NCI-H2029 (cell line): ENCODE measurements around the gene PDGFD.

Experiments used
- DNase-seq: peaks from one replicate; lab custom pipeline; 2025; lab: John Stamatoyannopoulos, UW

Gene PDGFD

DNA sequence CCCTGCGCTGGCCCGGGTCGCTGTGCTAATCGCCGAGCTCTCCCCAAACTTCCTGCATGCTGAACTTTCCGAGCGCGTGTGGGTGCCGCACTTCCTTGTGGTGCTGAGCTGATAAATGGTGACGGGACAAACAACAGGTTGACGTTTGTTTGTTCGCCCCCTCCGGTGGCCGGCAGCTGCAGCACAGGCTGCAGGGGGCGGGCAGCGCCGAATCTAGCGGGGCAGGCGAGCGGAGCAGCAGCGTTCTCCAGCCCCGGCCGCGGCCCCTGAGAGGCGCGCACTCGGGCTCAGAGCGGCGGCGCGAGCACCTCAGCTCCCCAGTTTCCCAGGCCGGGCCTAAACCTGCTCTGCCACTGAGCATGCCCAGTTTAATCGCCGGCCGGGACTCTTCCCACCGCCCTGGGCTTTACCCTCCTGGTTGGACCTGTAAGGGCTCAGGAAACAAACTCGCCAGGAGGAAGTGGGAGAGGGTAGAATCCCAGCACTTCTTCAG, at the start of gene PDGFD:
TSS of gene PDGFD (minus strand) at position 120 of the 493 bp plus-strand sequence.
- no peak for DNase-seq

- DNase-seq = no peak
These were observed 43.0 kb upstream of the PDGFD start for GRCh38 chr11:104206936-104207335.

DNA sequence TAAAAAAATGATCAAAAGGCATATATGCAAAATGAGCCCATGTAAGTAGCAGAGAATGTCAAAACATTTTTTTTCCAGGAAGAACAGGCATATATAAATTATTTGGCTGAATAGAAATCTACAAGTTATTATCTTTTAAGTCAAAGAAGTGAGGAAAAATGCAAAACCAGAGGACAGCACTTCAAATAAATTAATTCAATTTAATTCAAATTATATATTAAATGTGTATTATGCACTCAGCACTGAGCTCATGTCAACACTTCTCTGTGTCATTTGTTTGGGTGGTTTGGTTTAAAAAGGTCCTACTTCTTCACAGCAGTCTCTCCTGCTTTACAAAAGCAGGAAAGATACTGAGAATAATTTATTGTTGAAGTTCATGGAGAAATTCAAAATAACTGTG, 41.9 kb upstream of the PDGFD start:
- DNase-seq = no peak

DNA sequence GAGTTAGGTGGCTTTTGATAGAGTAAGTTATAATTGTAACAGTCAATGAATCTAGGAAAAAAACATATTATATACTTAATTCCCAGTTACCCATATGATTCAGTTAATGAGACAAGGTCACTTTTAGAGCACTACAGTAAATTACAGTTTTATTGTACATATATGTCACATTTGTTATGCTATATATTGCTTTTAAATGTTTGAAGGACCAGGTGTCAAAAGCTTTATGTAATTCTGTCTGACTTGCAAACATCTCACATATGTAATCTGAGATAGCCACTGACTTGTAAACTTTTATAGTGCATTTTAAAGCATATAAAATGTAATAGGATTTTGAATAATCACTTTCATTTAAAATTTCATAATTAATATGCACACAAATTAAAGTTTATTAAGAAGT, 36.7 kb upstream of the PDGFD start:
- DNase-seq = no peak

DNA sequence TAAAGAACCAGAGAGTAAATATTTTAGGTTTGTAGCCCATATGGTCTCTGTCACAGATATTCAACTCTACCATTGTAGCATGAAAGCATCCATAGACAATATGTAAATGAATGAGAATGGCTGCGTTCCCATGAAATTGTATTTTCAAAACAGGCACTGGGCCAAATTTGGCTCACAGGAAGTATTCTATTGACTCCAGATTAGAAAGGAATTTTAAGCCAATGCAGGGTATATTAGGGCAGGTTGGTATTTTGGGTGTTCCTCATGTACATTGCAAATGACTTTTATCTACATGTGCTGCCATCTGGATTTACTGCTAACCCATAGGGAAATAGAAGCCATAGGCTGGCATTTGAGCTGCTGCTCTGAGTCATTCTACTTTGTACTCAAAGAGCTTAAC, 35.1 kb upstream of the PDGFD start:
- no peak for DNase-seq

- no peak for DNase-seq
These were observed 34.6 kb upstream of the PDGFD start for GRCh38 chr11:104198576-104198975.

DNA sequence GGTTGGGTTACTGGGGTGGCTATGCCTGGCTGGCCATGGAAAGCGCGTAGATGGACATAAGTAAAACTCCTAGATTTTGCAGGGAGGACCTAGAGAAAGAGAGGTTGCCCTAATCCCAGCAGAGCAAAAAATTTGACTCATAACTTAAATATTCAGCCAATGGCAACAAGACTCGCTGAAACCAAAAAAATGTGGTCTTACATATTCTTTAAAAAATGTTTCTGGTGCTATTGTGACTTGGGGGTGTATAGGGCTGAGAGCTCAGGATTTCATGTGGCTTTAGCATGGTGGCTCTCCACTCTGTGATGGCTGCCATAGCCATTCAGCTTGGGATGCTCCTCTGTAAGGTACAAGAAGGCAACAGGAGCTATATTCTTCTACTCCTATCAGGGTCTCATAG, 27.2 kb upstream of the PDGFD start:
- DNase-seq = no peak

GRCh38 chr11:104183593-104183992, 19.6 kb upstream of the PDGFD start:
- DNase-seq = no peak

GRCh38 chr11:104175769-104176168, 11.8 kb upstream of the PDGFD start:
- no peak for DNase-seq

- DNase-seq = no peak
These were observed 5.1 kb upstream of the PDGFD start for GRCh38 chr11:104169091-104169490.

GRCh38 chr11:104165014-104165413, 1.1 kb upstream of the PDGFD start:
- DNase-seq = no peak

- DNase-seq = no peak
These were observed 583 bp downstream of the PDGFD start for GRCh38 chr11:104163100-104164027.

GRCh38 chr11:104161751-104162450, 2.0 kb downstream of the PDGFD start:
- no peak for DNase-seq

DNA sequence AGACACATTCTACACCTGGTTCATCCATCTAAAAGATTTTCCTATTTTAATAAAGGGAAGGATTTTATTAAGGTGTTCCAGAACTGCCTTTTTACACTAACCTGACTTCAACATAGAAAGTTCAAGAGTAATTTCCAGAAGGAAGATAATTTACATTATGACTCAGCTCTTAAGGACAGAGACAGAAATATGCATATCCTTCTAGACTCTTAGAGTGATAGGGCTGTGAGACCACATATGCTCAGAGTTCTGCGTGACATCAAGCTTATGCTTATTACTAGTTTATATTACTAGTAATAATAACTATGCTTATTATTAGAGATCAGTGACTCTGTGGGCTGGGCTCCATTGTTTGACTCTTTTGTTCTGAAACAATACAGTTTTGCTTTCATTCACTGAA, 4.6 kb downstream of the PDGFD start:
- DNase-seq = no peak

DNA sequence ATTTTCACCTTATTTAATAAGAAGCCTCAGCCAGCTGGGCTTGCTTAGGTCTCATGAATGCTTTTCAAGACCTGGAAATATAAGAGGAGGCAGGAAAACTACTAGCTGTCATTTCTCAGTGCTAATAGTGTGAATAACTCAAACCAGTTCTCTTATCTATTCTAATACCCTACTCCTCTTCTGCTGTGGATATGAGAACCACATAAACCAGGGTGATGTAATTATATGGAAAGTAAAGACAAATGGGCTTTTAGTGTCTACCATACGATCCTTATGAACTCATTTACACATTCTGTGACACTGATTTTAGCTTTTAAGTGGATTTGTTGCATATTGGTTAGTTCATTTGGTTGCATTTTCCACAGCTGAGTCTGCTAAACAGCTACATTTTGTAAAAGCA, 8.6 kb downstream of the PDGFD start:
- no peak for DNase-seq

DNA sequence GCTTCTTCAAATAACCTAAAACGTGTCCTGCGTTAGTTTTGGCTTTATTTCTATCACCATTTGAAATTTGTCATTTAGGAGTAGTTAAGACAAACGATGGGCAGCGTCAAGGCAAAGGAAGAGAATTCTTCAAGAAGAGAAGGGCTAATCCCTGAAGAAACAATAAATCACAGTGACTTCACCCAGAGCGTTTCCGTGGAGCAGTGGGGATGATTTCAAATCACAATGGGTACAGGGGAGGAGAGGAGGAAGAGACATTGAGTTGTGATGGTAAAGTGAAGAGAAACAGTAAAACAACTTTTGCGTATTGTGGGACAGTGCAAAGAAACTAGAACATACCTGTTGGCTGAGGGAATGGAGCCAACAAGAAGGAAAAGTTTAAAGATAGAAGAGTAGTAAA, 9.7 kb downstream of the PDGFD start:
- no peak for DNase-seq

GRCh38 chr11:104152941-104153505, 10.9 kb downstream of the PDGFD start:
- no peak for DNase-seq

GRCh38 chr11:104151404-104152204, 12.3 kb downstream of the PDGFD start:
- no peak for DNase-seq

GRCh38 chr11:104148706-104149105, 15.2 kb downstream of the PDGFD start:
- no peak for DNase-seq

DNA sequence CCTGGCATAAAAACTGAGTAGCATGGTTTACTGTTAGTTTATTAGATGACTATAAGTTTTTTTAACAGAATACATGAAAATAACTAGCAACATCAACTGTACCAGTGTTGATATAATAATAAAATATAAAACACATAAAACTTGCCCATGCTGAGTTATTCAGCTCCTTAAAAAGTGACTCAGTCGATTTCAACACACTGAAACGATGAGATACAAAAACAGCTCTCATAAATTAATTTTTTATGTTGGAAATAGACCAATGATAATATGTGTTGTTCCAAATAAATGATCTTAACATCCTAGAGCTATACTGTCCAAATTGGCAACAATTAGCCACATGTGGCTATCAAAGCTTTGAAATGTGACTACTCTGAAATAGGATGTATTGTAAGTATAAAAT, 15.9 kb downstream of the PDGFD start:
- no peak for DNase-seq

GRCh38 chr11:104146943-104147342, 17.0 kb downstream of the PDGFD start:
- no peak for DNase-seq

- DNase-seq = no peak
These were observed 17.5 kb downstream of the PDGFD start for GRCh38 chr11:104146421-104146820.
